Measurements from ENCODE around the gene FHIT.

The FHIT gene

DNA sequence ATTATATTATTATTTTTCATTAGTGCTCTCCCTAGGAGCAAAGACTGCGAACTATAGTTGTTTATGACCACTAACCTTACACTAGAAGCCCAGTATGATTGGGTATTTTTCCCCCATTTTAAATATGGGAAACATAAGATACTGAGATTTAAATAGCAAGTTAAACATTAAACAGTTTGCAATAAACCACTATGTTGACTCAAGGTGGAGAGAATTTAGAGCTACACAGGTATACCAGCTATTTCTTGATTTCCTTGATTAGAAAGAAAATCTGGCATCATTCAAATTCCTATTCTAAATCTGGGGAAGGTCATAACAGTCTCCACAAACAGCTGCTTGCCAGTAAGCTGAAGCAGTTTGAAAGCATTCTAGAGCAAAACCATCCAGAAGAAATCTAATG is 1337.6 kb downstream of the FHIT start:
- in situ Hi-C loops (cut with MboI; ENCODE audit: low sequenced_read_pairs, unreplicated experiment) = no loop called here
- TF ChIP-seq, protein P1, sequence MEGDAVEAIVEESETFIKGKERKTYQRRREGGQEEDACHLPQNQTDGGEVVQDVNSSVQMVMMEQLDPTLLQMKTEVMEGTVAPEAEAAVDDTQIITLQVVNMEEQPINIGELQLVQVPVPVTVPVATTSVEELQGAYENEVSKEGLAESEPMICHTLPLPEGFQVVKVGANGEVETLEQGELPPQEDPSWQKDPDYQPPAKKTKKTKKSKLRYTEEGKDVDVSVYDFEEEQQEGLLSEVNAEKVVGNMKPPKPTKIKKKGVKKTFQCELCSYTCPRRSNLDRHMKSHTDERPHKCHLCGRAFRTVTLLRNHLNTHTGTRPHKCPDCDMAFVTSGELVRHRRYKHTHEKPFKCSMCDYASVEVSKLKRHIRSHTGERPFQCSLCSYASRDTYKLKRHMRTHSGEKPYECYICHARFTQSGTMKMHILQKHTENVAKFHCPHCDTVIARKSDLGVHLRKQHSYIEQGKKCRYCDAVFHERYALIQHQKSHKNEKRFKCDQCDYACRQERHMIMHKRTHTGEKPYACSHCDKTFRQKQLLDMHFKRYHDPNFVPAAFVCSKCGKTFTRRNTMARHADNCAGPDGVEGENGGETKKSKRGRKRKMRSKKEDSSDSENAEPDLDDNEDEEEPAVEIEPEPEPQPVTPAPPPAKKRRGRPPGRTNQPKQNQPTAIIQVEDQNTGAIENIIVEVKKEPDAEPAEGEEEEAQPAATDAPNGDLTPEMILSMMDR (IDR thresholded peaks at IDR 0.05; ENCODE audit: borderline replicate concordance, control extremely low read depth, extremely low read depth, insufficient read depth, missing control alignments) = no peak
- DNase-seq (ENCODE audit: low spot score) = no peak

DNA sequence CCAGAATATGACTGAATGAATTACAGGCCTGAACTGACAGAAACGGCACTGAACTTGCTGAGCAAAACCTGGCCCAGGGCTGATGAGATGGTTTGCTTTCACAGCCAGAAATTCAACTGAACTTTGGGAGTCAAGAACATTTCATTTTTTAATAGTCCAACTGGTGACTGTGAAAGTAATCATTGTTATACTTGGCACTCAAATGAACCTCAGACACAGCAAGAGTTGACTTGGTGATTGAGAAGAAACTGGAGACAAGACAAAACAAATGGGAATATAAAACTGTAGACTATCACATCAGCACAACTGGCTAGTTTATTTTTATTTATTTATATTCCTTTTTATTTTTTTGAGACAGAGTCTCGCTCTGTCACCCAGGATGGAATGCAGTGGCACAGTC is 1342.6 kb downstream of the FHIT start:
- no peak for DNase-seq (ENCODE audit: low spot score)
- in situ Hi-C loops (cut with MboI; ENCODE audit: low sequenced_read_pairs, unreplicated experiment) = no loop called here
- TF ChIP-seq, protein P1 (IDR thresholded peaks at IDR 0.05; ENCODE audit: borderline replicate concordance, control extremely low read depth, extremely low read depth, insufficient read depth, missing control alignments) = no peak

DNA sequence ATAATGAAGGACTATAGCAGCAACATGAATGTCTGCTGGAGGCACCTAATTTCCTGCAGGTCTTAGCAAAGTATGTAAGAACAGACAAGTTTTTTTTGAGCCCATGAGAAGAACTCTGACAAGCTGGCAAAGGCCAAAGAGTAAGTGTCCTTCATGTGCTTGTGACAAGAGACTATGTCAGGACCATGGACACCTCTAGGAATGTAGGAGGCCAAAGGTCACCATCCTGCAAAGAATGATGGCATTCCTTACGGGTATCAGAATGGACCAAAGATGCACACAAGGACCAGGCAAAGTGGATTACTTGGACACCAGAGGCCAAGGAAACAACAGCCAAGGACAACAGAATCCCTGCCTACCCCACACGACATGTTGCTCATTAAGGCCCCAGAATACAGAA is 1343.0 kb downstream of the FHIT start:
- no peak for DNase-seq (ENCODE audit: low spot score)
- TF ChIP-seq, protein P1 (IDR thresholded peaks at IDR 0.05; ENCODE audit: borderline replicate concordance, control extremely low read depth, extremely low read depth, insufficient read depth, missing control alignments) = no peak
- in situ Hi-C loops (cut with MboI; ENCODE audit: low sequenced_read_pairs, unreplicated experiment) = no loop called here

DNA sequence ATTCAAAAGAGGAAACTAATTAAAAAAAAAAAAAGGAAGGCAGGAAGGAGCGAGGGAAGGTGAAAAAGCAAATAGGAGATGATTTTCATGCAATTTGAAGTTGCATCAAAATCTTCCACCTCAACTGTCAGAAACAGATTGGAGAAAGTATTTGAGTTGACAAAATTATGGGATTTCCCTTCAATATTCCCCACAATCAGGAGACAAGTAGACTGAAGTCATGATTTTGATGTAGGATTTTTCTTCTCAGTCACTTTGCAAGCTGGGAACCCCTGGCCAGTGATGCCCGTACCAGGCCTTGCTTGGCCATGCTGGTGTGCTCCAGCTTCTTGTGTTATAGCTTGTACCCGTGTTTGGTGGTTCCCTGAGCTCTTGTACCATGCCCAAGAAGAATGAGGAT is 1347.0 kb downstream of the FHIT start:
- TF ChIP-seq, protein P1 (IDR thresholded peaks at IDR 0.05; ENCODE audit: borderline replicate concordance, control extremely low read depth, extremely low read depth, insufficient read depth, missing control alignments) = no peak
- DNase-seq (ENCODE audit: low spot score) = no peak
- in situ Hi-C loops (cut with MboI; ENCODE audit: low sequenced_read_pairs, unreplicated experiment) = no loop called here

DNA sequence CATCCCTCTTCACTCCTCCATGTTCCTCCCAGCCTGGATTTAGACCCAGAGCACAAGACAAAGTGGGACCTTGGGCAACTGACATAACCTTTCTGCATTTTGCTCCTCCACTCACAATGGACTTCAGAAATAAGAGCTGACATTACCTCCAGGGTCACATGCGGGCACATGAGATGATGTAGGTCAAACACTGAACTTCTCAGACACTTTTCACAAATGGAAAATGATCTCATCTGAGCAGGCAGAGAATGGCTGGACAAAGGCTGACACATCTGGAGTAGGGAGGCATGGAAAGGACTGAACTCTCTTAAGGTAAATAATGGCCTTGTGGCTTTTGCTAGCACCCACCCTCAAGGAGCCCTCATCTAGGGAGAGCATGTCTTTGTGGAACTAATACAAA is 1352.2 kb downstream of the FHIT start:
- in situ Hi-C loops (cut with MboI; ENCODE audit: low sequenced_read_pairs, unreplicated experiment) = no loop called here
- DNase-seq (ENCODE audit: low spot score) = no peak

DNA sequence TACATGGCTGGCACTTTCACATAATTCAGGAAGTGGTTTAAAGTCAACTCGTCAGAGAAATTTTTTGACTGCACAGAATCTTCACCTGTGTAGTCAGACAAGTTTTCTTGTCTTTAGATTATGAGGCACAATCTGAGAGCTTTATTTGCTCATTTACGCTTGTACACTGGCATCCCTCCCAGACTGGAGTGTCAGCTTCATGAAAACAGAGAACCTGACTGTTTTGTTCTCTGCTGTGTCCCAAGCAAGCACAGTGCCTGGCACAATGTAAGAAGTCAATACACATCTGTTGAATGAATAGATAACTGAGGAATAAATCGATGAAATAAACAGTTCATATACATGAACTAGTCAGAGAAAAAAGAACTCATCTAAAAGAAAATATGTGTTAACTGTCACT is 1355.3 kb downstream of the FHIT start:
- TF ChIP-seq, protein P1 (IDR thresholded peaks at IDR 0.05; ENCODE audit: borderline replicate concordance, control extremely low read depth, extremely low read depth, insufficient read depth, missing control alignments) = no peak
- no peak for DNase-seq (ENCODE audit: low spot score)
- in situ Hi-C loops (cut with MboI; ENCODE audit: low sequenced_read_pairs, unreplicated experiment) = no loop called here

More for the DNA sequence above, 1352.2 kb downstream of the FHIT start:
- TF ChIP-seq, protein P1 (IDR thresholded peaks at IDR 0.05; ENCODE audit: borderline replicate concordance, control extremely low read depth, extremely low read depth, insufficient read depth, missing control alignments) = no peak
